ENCODE data around the gene PI4K2A.

The PI4K2A gene

DNA sequence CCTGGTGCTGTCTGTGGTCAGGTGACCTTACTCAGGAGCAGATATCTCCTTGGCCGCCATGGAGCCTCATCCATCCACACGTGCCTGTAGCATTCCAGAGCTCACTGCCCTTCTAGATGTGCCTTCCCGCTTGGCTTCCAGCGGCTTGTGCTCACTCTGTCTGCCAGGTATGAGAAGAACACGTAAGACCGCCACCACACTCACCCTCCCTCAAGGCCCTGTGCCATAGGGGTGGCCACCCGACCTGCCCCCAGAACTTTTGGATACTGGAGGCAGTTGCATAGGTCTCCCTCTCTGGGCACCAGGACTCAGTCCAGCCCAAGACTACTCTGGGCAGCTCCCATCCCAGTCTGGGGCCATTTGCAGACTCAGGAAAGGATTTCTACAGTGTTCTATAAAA, 77.2 kb downstream of the PI4K2A start:
- H3K4me3 ChIP-seq (ENCODE audit: low read depth, low read length): no peak overlapping the region
- no peak for DNase-seq (ENCODE audit: low read depth)

DNA sequence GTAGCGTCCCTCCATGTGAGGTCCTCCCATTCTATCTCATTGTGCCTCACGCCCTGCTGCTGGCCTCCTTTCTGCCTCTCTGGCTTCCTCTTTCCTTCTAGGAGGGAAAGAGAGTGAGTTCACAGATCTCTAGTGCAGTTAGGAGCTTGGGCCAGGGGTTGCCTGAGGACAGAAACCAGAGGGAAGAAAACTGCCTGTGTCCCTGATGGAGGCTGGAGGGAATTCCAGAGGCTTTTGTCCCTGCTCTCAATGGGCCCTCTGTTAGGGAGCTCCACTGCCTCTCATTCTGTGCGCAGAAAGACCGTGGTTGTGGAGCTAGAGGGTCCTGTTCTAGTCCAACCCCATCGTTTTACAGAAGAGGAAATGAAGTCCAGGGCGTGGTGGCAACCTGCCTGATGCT, 77.7 kb downstream of the PI4K2A start:
- DNase-seq (ENCODE audit: low read depth): no peak
- no peak overlapping the region for H3K4me3 ChIP-seq (ENCODE audit: low read depth, low read length)

DNA sequence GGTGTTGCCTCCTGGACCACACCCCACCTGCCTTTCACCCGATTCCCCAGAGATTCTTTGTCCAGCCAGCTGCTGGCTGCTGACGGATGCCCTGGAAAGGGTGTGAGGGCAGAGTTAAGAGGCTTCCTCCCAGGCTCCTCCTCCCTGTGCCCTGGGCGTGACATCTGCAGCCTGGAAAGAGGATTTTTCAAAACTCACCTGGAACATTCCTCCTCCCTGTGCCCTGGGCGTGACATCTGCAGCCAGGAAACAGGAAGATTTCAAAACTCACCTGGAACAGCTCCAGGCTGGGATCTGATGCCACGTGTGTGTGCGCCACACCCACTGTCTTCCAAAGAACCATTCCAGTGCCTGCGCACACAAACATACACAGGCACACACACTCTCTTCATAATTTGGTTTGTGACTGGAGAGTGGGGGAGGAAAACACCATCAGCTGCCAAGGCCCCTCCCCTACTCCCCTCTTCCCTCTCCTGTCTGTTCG, 78.2 kb downstream of the PI4K2A start:
- no peak overlapping the region for H3K4me3 ChIP-seq (ENCODE audit: low read depth, low read length)
- no peak for DNase-seq (ENCODE audit: low read depth)

DNA sequence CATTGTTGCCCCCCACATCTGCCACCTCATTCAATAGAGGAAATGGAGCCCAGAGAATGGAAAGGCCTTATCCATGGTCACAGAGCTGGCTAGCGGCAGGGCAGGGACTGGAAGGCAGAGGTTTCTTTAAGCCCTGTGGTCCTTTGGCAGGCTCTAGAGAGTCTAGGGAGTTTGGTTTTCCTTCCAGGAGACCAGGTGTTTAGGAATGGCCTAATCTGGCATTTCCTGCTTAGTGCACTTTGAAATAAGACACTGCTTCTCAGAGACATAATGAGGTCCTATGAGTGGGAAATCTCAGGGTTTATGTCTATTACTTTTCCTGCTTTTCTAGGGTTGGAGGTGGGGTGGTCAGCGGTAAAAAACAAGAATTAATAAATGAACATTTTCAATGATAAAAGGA, 79.1 kb downstream of the PI4K2A start:
- no peak overlapping the region for H3K4me3 ChIP-seq (ENCODE audit: low read depth, low read length)
- no peak for DNase-seq (ENCODE audit: low read depth)

DNA sequence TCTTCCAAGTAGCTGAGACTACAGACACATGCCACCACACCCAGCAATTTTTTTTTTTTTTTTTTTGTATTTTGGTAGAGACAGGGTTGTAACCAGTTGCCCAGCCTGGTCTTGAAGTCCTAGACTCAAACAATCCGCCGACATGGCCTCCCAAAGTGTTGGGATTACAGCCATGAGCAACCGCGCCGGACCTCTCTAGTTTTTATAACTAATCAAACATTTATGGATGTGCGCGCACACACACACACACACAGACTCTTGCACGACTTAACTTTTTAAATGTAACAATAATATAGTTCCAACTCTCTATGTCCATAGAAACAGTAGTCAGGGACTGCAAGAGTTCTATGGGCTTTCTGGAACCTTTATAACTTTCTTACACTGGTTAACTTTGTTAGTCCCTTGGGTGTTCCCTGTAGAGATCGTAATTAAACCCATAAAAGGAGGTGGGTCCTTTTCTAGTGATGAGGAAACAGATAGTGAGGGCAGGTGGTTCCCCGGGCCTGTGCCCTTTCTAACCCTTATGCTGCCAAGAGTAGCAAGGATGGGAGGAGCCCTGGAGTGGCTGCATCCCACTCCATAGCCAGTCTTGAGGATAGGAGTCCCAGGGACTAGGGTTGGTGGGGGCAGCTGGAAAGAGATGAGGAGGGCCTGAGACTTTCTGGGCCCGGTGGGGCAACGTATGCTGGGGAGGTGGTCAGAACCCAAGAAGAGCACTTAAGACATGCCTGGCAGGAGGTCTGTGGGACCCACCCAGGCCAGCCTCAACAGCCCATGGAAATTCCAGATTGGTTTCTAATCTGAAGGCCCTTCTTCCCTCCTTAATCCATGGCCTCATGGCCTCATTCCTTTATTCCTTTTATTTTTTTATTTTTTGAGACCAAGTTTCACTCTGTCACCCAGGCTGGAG, 81.7 kb downstream of the PI4K2A start:
- no peak for DNase-seq (ENCODE audit: low read depth)
- no peak overlapping the region for H3K4me3 ChIP-seq (ENCODE audit: low read depth, low read length)

DNA sequence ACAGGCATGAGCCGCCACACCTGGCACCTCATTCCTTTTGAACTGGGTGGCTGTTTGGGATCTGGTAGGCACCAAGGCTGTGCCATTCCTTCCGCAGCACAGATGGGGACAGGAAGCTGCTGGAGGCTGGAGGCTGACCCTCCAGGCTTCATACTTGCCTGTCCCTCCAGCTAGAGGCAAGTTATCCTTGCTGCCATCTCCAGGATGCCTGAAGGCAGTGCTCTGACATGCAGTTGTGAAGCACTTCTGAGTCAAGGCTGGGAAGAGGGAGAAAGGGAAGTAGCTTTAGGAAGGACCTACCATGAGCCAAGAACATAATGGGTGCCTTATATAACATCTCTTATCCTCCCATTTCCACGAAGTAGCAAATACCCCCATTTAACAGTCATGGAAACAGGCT, 82.5 kb downstream of the PI4K2A start:
- H3K4me3 ChIP-seq (ENCODE audit: low read depth, low read length): no peak overlapping the region
- no peak for DNase-seq (ENCODE audit: low read depth)

DNA sequence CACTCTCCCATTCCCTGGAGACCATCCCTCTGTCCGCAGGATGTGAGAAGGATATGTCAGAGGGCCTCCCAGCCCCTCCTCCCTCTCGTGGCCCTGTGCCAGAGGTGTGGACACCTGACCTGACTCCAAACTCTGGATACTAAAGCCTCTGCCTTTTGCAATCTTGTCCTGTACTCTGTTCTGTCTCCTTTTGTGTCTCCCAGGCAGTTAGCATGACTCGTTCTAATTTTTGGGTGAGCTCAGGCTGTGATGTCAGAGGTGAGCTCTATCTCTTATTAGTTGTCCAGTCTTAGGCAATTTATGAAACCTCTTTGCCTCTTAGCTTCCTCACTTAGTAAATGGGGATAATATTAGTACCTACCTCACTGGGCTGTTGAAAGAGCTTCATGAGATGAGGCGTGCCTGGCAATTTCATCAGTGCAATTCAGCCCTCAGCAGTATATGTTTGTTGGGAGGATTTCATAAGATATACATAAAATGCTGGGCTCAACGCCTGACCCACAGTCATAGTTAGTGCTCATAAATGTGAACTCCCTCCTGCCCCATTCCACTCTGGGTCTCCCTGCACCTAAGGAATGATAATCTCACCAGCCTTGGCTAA, 84.0 kb downstream of the PI4K2A start:
- DNase-seq (ENCODE audit: low read depth): peak; percentile 53
- no peak overlapping the region for H3K4me3 ChIP-seq (ENCODE audit: low read depth, low read length)
